ENCODE measurements around the gene KSR2. TPM values are rescaled to one million over a fixed set of nuclear protein-coding genes. Genes with fewer than 3 reads are reported as not detected.

The KSR2 gene
- total RNA-seq, 1 donor from 2014 or later, result 0.47 TPM

GRCh38 chr12:117517219-117517739, 451.5 kb downstream of the KSR2 start:
- Mint-ChIP-seq H3K4me3 (ENCODE audit: unreplicated experiment) (no peak overlapping the region), H3K36me3 (ENCODE audit: unreplicated experiment) (no peaks in the 10 kb centered on the region), H3K4me1 (ENCODE audit: low read depth, unreplicated experiment) (peaks cover 13% of the 10 kb centered on the region), H3K27me3 (ENCODE audit: unreplicated experiment) (peaks cover 2% of the 10 kb centered on the region), H3K27ac (ENCODE audit: unreplicated experiment) (no peak overlapping the region), H3K9me3 (ENCODE audit: unreplicated experiment) (peaks cover 8% of the 10 kb centered on the region)
- TF ChIP-seq, protein P1, sequence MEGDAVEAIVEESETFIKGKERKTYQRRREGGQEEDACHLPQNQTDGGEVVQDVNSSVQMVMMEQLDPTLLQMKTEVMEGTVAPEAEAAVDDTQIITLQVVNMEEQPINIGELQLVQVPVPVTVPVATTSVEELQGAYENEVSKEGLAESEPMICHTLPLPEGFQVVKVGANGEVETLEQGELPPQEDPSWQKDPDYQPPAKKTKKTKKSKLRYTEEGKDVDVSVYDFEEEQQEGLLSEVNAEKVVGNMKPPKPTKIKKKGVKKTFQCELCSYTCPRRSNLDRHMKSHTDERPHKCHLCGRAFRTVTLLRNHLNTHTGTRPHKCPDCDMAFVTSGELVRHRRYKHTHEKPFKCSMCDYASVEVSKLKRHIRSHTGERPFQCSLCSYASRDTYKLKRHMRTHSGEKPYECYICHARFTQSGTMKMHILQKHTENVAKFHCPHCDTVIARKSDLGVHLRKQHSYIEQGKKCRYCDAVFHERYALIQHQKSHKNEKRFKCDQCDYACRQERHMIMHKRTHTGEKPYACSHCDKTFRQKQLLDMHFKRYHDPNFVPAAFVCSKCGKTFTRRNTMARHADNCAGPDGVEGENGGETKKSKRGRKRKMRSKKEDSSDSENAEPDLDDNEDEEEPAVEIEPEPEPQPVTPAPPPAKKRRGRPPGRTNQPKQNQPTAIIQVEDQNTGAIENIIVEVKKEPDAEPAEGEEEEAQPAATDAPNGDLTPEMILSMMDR (IDR thresholded peaks at IDR 0.05; ENCODE audit: partially characterized antibody, unreplicated experiment), result no peak
- DNase-seq, result no peak

GRCh38 chr12:117516034-117516433, 452.8 kb downstream of the KSR2 start:
- Mint-ChIP-seq H3K36me3 (ENCODE audit: unreplicated experiment) (no peaks in the 10 kb centered on the region), H3K4me1 (ENCODE audit: low read depth, unreplicated experiment) (peaks cover 8% of the 10 kb centered on the region), H3K27me3 (ENCODE audit: unreplicated experiment) (no peaks in the 10 kb centered on the region), H3K9me3 (ENCODE audit: unreplicated experiment) (peaks cover 5% of the 10 kb centered on the region), H3K27ac (ENCODE audit: unreplicated experiment) (no peak overlapping the region), H3K4me3 (ENCODE audit: unreplicated experiment) (no peak overlapping the region)
- no peak for DNase-seq
- TF ChIP-seq, protein P1 (IDR thresholded peaks at IDR 0.05; ENCODE audit: partially characterized antibody, unreplicated experiment), result no peak

DNA sequence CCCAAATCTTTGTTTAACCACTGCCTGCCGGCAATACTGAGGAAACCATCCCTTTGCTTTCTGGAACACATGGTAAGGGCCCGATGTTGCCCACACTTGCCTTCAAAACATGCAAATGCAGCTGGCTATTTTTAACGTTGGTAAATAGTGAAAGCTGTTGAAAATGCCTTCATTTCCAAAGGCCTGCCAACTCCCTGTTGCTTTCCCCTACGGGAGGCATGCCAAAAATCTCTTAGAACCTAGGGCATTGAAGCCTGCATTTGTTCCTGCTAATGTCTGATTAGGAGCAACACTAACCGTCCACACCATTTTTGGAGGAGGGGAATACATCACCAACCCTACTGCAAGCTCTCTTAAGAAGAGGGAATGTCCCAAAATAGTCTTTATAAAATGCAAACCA, 454.8 kb downstream of the KSR2 start:
- H3K27me3 Mint-ChIP-seq (ENCODE audit: unreplicated experiment), result no peaks in the 10 kb centered on the region
- no peak for DNase-seq
- H3K36me3 Mint-ChIP-seq (ENCODE audit: unreplicated experiment), result peaks cover 1% of the 10 kb centered on the region
- peaks cover 8% of the 10 kb centered on the region for H3K4me1 Mint-ChIP-seq (ENCODE audit: low read depth, unreplicated experiment)
- no peak overlapping the region for H3K27ac Mint-ChIP-seq (ENCODE audit: unreplicated experiment)
- TF ChIP-seq, protein P1 (IDR thresholded peaks at IDR 0.05; ENCODE audit: partially characterized antibody, unreplicated experiment), result no peak
- no peak overlapping the region for H3K4me3 Mint-ChIP-seq (ENCODE audit: unreplicated experiment)
- peaks cover 5% of the 10 kb centered on the region for H3K9me3 Mint-ChIP-seq (ENCODE audit: unreplicated experiment)

GRCh38 chr12:117513353-117513752, 455.4 kb downstream of the KSR2 start:
- Mint-ChIP-seq H3K27me3 (ENCODE audit: unreplicated experiment) (no peaks in the 10 kb centered on the region), H3K27ac (ENCODE audit: unreplicated experiment) (no peak overlapping the region), H3K4me3 (ENCODE audit: unreplicated experiment) (no peak overlapping the region), H3K36me3 (ENCODE audit: unreplicated experiment) (peaks cover 4% of the 10 kb centered on the region), H3K4me1 (ENCODE audit: low read depth, unreplicated experiment) (peaks cover 8% of the 10 kb centered on the region), H3K9me3 (ENCODE audit: unreplicated experiment) (peaks cover 3% of the 10 kb centered on the region)
- TF ChIP-seq, protein P1 (IDR thresholded peaks at IDR 0.05; ENCODE audit: partially characterized antibody, unreplicated experiment), result no peak
- DNase-seq, result no peak

- no peak overlapping the region for H3K4me3 Mint-ChIP-seq (ENCODE audit: unreplicated experiment)
- no peaks in the 10 kb centered on the region for H3K27me3 Mint-ChIP-seq (ENCODE audit: unreplicated experiment)
- DNase-seq, result no peak
- peaks cover 12% of the 10 kb centered on the region for H3K4me1 Mint-ChIP-seq (ENCODE audit: low read depth, unreplicated experiment)
- peaks cover 4% of the 10 kb centered on the region for H3K36me3 Mint-ChIP-seq (ENCODE audit: unreplicated experiment)
- TF ChIP-seq, protein P1 (IDR thresholded peaks at IDR 0.05; ENCODE audit: partially characterized antibody, unreplicated experiment), result no peak
- H3K27ac Mint-ChIP-seq (ENCODE audit: unreplicated experiment), result no peak overlapping the region
- H3K9me3 Mint-ChIP-seq (ENCODE audit: unreplicated experiment), result peaks cover 2% of the 10 kb centered on the region
Measured at GRCh38 chr12:117508468-117508867, 460.3 kb downstream of the KSR2 start.
